ENCODE measurements around the gene TCF20. TPM values are rescaled to one million over a fixed set of nuclear protein-coding genes. Genes with fewer than 3 reads are reported as not detected.

The TCF20 gene
- total RNA-seq, 1 experiment from 2014 or later, result 36.5 TPM

DNA sequence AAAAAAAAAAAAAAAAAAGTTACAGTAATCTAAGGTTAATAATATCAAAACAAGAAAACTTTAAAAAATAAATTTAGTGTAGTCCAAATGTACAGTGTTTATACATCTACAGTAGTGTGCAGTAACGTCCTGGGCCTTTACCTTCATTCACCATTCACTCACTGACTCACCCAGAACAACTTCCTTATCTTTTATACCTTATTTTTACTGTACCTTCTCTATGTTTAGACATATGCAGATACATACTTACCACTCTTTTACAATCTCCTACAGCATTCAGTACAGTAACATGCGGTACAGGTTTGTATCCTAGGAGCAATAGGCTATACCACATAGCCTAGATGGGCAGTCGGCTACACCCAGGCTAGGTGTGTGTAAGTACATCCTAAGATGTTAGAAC lies 38.5 kb downstream of the TCF20 start:
- Histone ChIP-seq H3K27ac (no peak overlapping the region), H3K4me1 (no peaks in the 10 kb centered on the region), H3K4me3 (no peak overlapping the region), H3K27me3 (no peaks in the 10 kb centered on the region), H3K36me3 (no peaks in the 10 kb centered on the region), H3K9me3 (replicated peaks) (no peaks in the 10 kb centered on the region)
- DNase-seq, result no peak

DNA sequence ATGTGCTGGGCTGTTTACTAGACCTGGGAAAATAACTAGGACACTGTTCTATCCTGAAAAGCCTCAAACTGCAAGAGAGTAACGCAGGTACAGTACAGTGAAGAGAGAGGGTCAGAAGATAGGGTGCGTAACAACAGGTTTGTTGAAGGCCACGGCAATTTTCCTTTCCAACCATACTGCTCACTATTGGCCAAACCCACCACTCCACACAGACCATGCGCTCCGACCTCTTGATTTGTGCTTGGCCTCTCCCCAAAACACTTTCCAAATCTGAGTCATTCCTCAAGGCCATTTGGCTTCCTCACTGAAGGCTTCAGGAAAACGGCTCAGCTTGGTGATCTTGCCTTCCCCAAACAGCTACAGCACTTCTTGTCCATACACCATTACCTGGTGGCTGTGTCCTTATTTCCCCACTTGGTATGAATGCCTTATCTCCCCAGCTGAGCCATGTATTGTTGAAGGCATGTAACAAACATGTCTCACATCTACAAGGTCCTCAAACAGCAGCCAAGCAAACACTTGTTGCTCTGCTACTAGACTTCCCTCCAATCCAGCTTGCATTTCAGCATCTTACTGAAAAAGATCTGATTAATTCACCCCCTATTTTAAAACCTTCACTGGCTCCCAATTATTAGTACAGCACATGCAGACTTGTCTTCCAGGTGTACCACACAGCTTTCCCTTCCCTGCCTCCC lies 40.9 kb downstream of the TCF20 start:
- no peaks in the 10 kb centered on the region for H3K4me1 ChIP-seq
- H3K9me3 ChIP-seq (replicated peaks), result no peaks in the 10 kb centered on the region
- H3K4me3 ChIP-seq, result no peak overlapping the region
- no peaks in the 10 kb centered on the region for H3K27me3 ChIP-seq
- no peak overlapping the region for H3K27ac ChIP-seq
- no peak for DNase-seq
- H3K36me3 ChIP-seq, result no peaks in the 10 kb centered on the region

DNA sequence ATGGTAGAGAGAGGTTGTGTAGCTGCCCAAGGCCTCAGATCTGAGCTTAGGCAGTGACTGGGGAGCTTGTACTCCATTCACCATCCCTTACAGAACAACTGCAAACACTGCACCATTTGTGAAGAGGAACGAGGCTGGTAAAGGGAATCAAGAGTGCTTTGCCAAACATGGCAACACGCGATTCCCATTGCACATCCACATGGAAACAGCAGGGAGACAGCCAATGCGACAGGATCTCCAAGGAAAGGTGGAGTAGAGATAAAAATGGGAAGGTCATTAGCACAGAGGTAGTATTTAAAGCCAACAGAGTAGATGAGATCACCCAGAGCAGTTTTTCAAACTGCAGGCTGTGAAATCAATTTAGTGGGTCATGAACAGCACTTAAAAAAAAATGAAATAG lies 42.0 kb downstream of the TCF20 start:
- Histone ChIP-seq H3K9me3 (replicated peaks) (no peaks in the 10 kb centered on the region), H3K36me3 (no peaks in the 10 kb centered on the region), H3K4me3 (no peak overlapping the region), H3K27ac (no peak overlapping the region), H3K4me1 (no peaks in the 10 kb centered on the region), H3K27me3 (no peaks in the 10 kb centered on the region)
- DNase-seq, result no peak

DNA sequence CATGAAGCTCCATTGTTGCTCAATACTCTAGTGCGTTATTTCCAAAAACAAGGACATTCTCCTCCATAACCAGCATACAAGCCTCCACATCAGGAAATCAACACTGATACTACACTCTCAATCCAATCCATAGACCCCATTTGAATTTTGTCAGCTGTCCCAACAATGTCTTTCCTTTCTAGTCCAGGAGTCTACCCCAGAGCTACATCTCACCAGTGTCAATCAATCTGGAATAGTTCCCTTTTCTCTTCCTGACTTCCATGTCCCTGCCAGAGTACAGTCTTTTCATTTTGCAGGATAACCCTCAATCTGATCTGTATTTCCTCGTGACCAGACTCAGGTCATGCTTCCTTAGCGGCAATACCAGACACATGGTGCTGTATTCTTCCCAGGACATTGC lies 43.0 kb downstream of the TCF20 start:
- no peak for DNase-seq
- no peak overlapping the region for H3K4me3 ChIP-seq
- H3K9me3 ChIP-seq (replicated peaks), result no peaks in the 10 kb centered on the region
- no peak overlapping the region for H3K27ac ChIP-seq
- no peaks in the 10 kb centered on the region for H3K36me3 ChIP-seq
- H3K27me3 ChIP-seq, result no peaks in the 10 kb centered on the region
- no peaks in the 10 kb centered on the region for H3K4me1 ChIP-seq

DNA sequence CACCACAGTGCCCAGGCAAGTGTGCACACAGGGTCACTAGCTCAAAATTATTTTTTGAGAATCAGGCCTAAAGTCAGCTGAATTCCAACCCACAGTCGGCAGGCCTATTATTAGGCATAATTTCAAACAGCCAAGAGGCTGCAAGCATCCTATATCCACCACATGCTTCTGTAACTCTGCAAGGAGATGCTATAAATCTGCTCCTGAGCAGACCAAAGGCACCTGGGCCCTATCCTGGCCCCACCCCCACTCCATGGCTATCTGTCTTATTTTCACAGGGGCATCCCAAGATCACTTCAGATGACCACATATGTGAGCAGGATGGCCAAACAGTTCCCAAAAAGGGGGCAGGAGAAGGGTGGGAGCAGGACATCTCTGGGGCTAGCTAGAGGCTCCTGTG lies 44.6 kb downstream of the TCF20 start:
- no peaks in the 10 kb centered on the region for H3K9me3 ChIP-seq (replicated peaks)
- H3K27ac ChIP-seq, result no peak overlapping the region
- DNase-seq, result no peak
- no peak overlapping the region for H3K4me3 ChIP-seq
- H3K27me3 ChIP-seq, result no peaks in the 10 kb centered on the region
- no peaks in the 10 kb centered on the region for H3K4me1 ChIP-seq
- H3K36me3 ChIP-seq, result no peaks in the 10 kb centered on the region

DNA sequence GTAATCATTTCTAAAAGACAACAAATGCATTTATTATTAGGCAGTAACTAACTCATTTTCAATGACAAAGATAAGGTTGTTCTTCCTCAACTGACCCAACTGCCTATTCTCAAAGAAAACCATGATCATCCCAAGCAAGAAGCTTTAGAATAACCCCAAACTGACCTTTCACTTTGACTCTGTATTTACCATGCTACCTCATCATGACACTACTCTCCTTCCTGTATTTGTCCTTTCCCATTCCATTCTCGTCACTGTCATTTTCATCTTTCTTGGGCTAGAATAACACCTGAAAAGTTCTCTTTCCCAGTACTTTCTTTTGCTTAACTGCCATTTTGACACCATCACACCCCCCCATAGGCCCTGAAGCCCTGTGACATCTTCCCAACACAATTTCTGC lies 48.3 kb downstream of the TCF20 start:
- no peak overlapping the region for H3K4me3 ChIP-seq
- no peaks in the 10 kb centered on the region for H3K4me1 ChIP-seq
- no peaks in the 10 kb centered on the region for H3K9me3 ChIP-seq (replicated peaks)
- H3K36me3 ChIP-seq, result no peaks in the 10 kb centered on the region
- no peak overlapping the region for H3K27ac ChIP-seq
- H3K27me3 ChIP-seq, result no peaks in the 10 kb centered on the region
- DNase-seq, result no peak

Other genes starting within 250 kb of the TCF20 start
- 13.0 and 14.4 TPM in 2 replicates for gene NAGA, start 199.8 kb downstream of the TCF20 start, total RNA-seq (2014; rRNA removed; shearing (Covaris generic))
- 0.05 TPM in 1 of 2 replicates, not detected in the other for gene PHETA2, start 196.4 kb downstream of the TCF20 start, total RNA-seq (2014; rRNA removed; shearing (Covaris generic))
- gene SMDT1, start 191.0 kb downstream of the TCF20 start, total RNA-seq (2014; rRNA removed; shearing (Covaris generic)), result 24.6 and 26.6 TPM in 2 replicates
- 112 and 113 TPM in 2 replicates for gene NDUFA6, start 179.9 kb downstream of the TCF20 start, total RNA-seq (2014; rRNA removed; shearing (Covaris generic))
- gene CYP2D6, start 139.8 kb downstream of the TCF20 start, total RNA-seq (2014; rRNA removed; shearing (Covaris generic)), result 0.04 TPM in 1 of 2 replicates, not detected in the other
- gene NFAM1, start 161.8 kb upstream of the TCF20 start, total RNA-seq (2014; rRNA removed; shearing (Covaris generic)), result 0.18 TPM in 1 of 2 replicates, not detected in the other
- gene RRP7A, start 249.1 kb upstream of the TCF20 start, total RNA-seq (2014; rRNA removed; shearing (Covaris generic)), result 31.7 and 34.2 TPM in 2 replicates

Measured in SJCRH30 (cell line).